SJSA1 (cell line): ENCODE data around the gene TRIM2. TPM values are rescaled to one million over a fixed set of nuclear protein-coding genes. Genes with fewer than 3 reads are reported as not detected.

Experiments used
- DNase-seq, 2 experiments: peaks; one replicate each; pipeline ENCODE4 v3.0.0-alpha.2; 2015 to 2020; ENCODE audit warnings: low spot score in 2 of 2, low read depth in 1 of 2
- H3K27ac ChIP-seq: fragments of 250-450 bp; sonication (Bioruptor Pico); 2 replicates; pipeline ENCODE4 v1.5.1; 2020; ENCODE audit warnings: mild to moderate bottlenecking, moderate library complexity
- H3K27me3 ChIP-seq: fragments of 250-450 bp; sonication (Bioruptor Pico); replicated peaks from 2 replicates; pipeline ENCODE4 v1.5.1; 2020; ENCODE audit warnings: mild to moderate bottlenecking, moderate library complexity
- H3K36me3 ChIP-seq: fragments of 250-450 bp; sonication (Bioruptor Pico); 2 replicates; pipeline ENCODE4 v1.5.1; 2020; ENCODE audit warnings: mild to moderate bottlenecking
- H3K4me1 ChIP-seq: fragments of 250-450 bp; sonication (Bioruptor Pico); replicated peaks from 2 replicates; pipeline ENCODE4 v1.6.1; 2021; ENCODE audit warnings: mild to moderate bottlenecking
- H3K4me3 ChIP-seq: fragments of 250-450 bp; sonication (Bioruptor Pico); 2 replicates; pipeline ENCODE4 v1.5.1; 2020; ENCODE audit warnings: mild to moderate bottlenecking
- H3K9me3 ChIP-seq: fragments of 250-450 bp; sonication (Bioruptor Pico); replicated peaks from 2 replicates; pipeline ENCODE4 v1.5.1; 2020; ENCODE audit warnings: mild to moderate bottlenecking
- total RNA-seq: library from RNA; depleted of rRNA; stranded (reverse); fragments of >200 nt; shearing (Covaris generic); gene quantifications from 2 replicates; pipeline ENCODE4 v1.2.3, GENCODE V29; 2014

TRIM2 gene
- total RNA-seq, 1 experiment from 2014 or later = 22.4 TPM

- Histone ChIP-seq H3K36me3 (peaks cover 19% of the 10 kb centered on the region), H3K4me3 (no peak overlapping the region), H3K9me3 (no peaks in the 10 kb centered on the region), H3K4me1 (peaks cover 44% of the 10 kb centered on the region), H3K27me3 (no peaks in the 10 kb centered on the region), H3K27ac (peak overlapping the region; percentile 10; the same call in 1 of the 2 replicates)
- peak in 1 of 2 experiments; percentile 59 for DNase-seq
Observed at GRCh38 chr4:153349206-153349805, 145.1 kb downstream of the TRIM2 start.

- H3K4me3 ChIP-seq = no peak overlapping the region
- H3K27me3 ChIP-seq = no peaks in the 10 kb centered on the region
- DNase-seq = no peak
- H3K27ac ChIP-seq = no peak overlapping the region
- H3K36me3 ChIP-seq = peaks cover 30% of the 10 kb centered on the region
- H3K9me3 ChIP-seq = no peaks in the 10 kb centered on the region
- H3K4me1 ChIP-seq = peaks cover 11% of the 10 kb centered on the region
Observed at GRCh38 chr4:153362184-153362583, 157.9 kb downstream of the TRIM2 start.

- no peaks in the 10 kb centered on the region for H3K27me3 ChIP-seq
- peak; percentile 56 to 74 for DNase-seq
- no peaks in the 10 kb centered on the region for H3K9me3 ChIP-seq
- peaks cover 21% of the 10 kb centered on the region for H3K36me3 ChIP-seq
- H3K4me3 ChIP-seq = no peak overlapping the region
- peaks cover 11% of the 10 kb centered on the region for H3K4me1 ChIP-seq
- H3K27ac ChIP-seq = peak overlapping the region; percentile 15; the same call in 1 of the 2 replicates
Observed at GRCh38 chr4:153364061-153364460, 159.8 kb downstream of the TRIM2 start.

GRCh38 chr4:153365003-153365402, 160.8 kb downstream of the TRIM2 start:
- Histone ChIP-seq H3K27ac (no peak overlapping the region), H3K9me3 (no peaks in the 10 kb centered on the region), H3K27me3 (no peaks in the 10 kb centered on the region), H3K36me3 (peaks cover 17% of the 10 kb centered on the region), H3K4me3 (no peak overlapping the region), H3K4me1 (peaks cover 11% of the 10 kb centered on the region)
- no peak for DNase-seq

GRCh38 chr4:153366486-153366885, 162.2 kb downstream of the TRIM2 start:
- H3K27me3 ChIP-seq = no peaks in the 10 kb centered on the region
- H3K4me3 ChIP-seq = no peak overlapping the region
- H3K27ac ChIP-seq = no peak overlapping the region
- peaks cover 11% of the 10 kb centered on the region for H3K4me1 ChIP-seq
- no peaks in the 10 kb centered on the region; the same call in 1 of the 2 replicates for H3K9me3 ChIP-seq
- DNase-seq = no peak
- peaks cover 24% of the 10 kb centered on the region for H3K36me3 ChIP-seq

- Histone ChIP-seq H3K36me3 (peaks cover 30% of the 10 kb centered on the region), H3K4me1 (peaks cover 11% of the 10 kb centered on the region), H3K4me3 (no peak overlapping the region), H3K9me3 (no peaks in the 10 kb centered on the region; the same call in 1 of the 2 replicates), H3K27me3 (no peaks in the 10 kb centered on the region), H3K27ac (no peak overlapping the region)
- DNase-seq = no peak
Observed at GRCh38 chr4:153367092-153367491, 162.8 kb downstream of the TRIM2 start.

GRCh38 chr4:153369021-153369420, 164.8 kb downstream of the TRIM2 start:
- no peak overlapping the region for H3K27ac ChIP-seq
- H3K36me3 ChIP-seq = peaks cover 26% of the 10 kb centered on the region
- H3K4me3 ChIP-seq = no peak overlapping the region
- DNase-seq = no peak
- H3K4me1 ChIP-seq = peaks cover 5% of the 10 kb centered on the region
- H3K9me3 ChIP-seq = no peaks in the 10 kb centered on the region; the same call in 1 of the 2 replicates
- H3K27me3 ChIP-seq = no peaks in the 10 kb centered on the region

- no peak for DNase-seq
- Histone ChIP-seq H3K36me3 (peaks cover 22% of the 10 kb centered on the region), H3K27me3 (no peaks in the 10 kb centered on the region), H3K4me3 (no peak overlapping the region), H3K9me3 (no peaks in the 10 kb centered on the region; the same call in 1 of the 2 replicates), H3K27ac (no peak overlapping the region), H3K4me1 (no peaks in the 10 kb centered on the region)
Observed at GRCh38 chr4:153371701-153372234, 167.5 kb downstream of the TRIM2 start.

- no peaks in the 10 kb centered on the region; the same call in 1 of the 2 replicates for H3K9me3 ChIP-seq
- no peaks in the 10 kb centered on the region for H3K4me1 ChIP-seq
- no peaks in the 10 kb centered on the region for H3K27me3 ChIP-seq
- no peak for DNase-seq
- no peak overlapping the region for H3K27ac ChIP-seq
- H3K36me3 ChIP-seq = peaks cover 22% of the 10 kb centered on the region
- no peak overlapping the region for H3K4me3 ChIP-seq
Observed at GRCh38 chr4:153372967-153373562, 168.8 kb downstream of the TRIM2 start.

- H3K4me3 ChIP-seq = no peak overlapping the region
- H3K9me3 ChIP-seq = no peaks in the 10 kb centered on the region; the same call in 1 of the 2 replicates
- DNase-seq = no peak
- H3K36me3 ChIP-seq = peaks cover 22% of the 10 kb centered on the region
- H3K27ac ChIP-seq = no peak overlapping the region
- H3K4me1 ChIP-seq = no peaks in the 10 kb centered on the region
- no peaks in the 10 kb centered on the region for H3K27me3 ChIP-seq
Observed at GRCh38 chr4:153374442-153374841, 170.2 kb downstream of the TRIM2 start.

- no peaks in the 10 kb centered on the region for H3K4me1 ChIP-seq
- H3K9me3 ChIP-seq = no peaks in the 10 kb centered on the region; the same call in 1 of the 2 replicates
- H3K36me3 ChIP-seq = peaks cover 17% of the 10 kb centered on the region
- H3K4me3 ChIP-seq = no peak overlapping the region
- no peak for DNase-seq
- H3K27ac ChIP-seq = no peak overlapping the region
- no peaks in the 10 kb centered on the region for H3K27me3 ChIP-seq
Observed at GRCh38 chr4:153375303-153375702, 171.1 kb downstream of the TRIM2 start.

- Histone ChIP-seq H3K36me3 (peaks cover 3% of the 10 kb centered on the region), H3K9me3 (no peaks in the 10 kb centered on the region), H3K27ac (0 out of 2 replicates have a peak overlapping the region, but pooled peaks have one; percentile 34), H3K27me3 (no peaks in the 10 kb centered on the region), H3K4me3 (no peak overlapping the region), H3K4me1 (peaks cover 11% of the 10 kb centered on the region)
- peak in 1 of 2 experiments; percentile 39 for DNase-seq
Observed at GRCh38 chr4:153383131-153383530, 178.9 kb downstream of the TRIM2 start.

GRCh38 chr4:153384160-153384559, 179.9 kb downstream of the TRIM2 start:
- H3K4me3 ChIP-seq = no peak overlapping the region
- no peaks in the 10 kb centered on the region for H3K9me3 ChIP-seq
- no peak overlapping the region for H3K27ac ChIP-seq
- H3K36me3 ChIP-seq = peaks cover 3% of the 10 kb centered on the region
- H3K4me1 ChIP-seq = peaks cover 11% of the 10 kb centered on the region
- H3K27me3 ChIP-seq = no peaks in the 10 kb centered on the region
- DNase-seq = no peak

GRCh38 chr4:153385784-153386183, 181.5 kb downstream of the TRIM2 start:
- H3K36me3 ChIP-seq = peaks cover 3% of the 10 kb centered on the region
- peaks cover 11% of the 10 kb centered on the region for H3K4me1 ChIP-seq
- H3K9me3 ChIP-seq = no peaks in the 10 kb centered on the region
- H3K27ac ChIP-seq = no peak overlapping the region
- DNase-seq = no peak
- H3K4me3 ChIP-seq = no peak overlapping the region
- H3K27me3 ChIP-seq = no peaks in the 10 kb centered on the region
